Osteocyte (in vitro differentiated cells): ENCODE measurements around the gene KLHDC4. TPM values are rescaled to one million over a fixed set of nuclear protein-coding genes. Genes with fewer than 3 reads are reported as not detected.

ENCODE experiments used
- DNase-seq: peaks from one replicate; pipeline ENCODE4 v3.0.0; 2021; ENCODE audit warnings: mixed read lengths; ENCODE audit not compliant: unreplicated experiment; ENCODE audit errors: extremely low spot score
- H3K27ac Mint-ChIP-seq: one replicate; pipeline ENCODE4 v1.8.0; 2021; ENCODE audit warnings: mild to moderate bottlenecking, mixed read lengths; ENCODE audit not compliant: unreplicated experiment
- H3K27me3 Mint-ChIP-seq: one replicate; pipeline ENCODE4 v1.8.0; 2021; ENCODE audit warnings: mixed read lengths; ENCODE audit not compliant: unreplicated experiment
- H3K36me3 Mint-ChIP-seq: one replicate; pipeline ENCODE4 v1.8.0; 2021; ENCODE audit warnings: mixed read lengths; ENCODE audit not compliant: unreplicated experiment
- H3K4me1 Mint-ChIP-seq: one replicate; pipeline ENCODE4 v1.8.0; 2021; ENCODE audit warnings: mixed read lengths; ENCODE audit not compliant: unreplicated experiment
- H3K4me3 Mint-ChIP-seq: one replicate; pipeline ENCODE4 v1.8.0; 2021; ENCODE audit warnings: mild to moderate bottlenecking, moderate library complexity, mixed read lengths; ENCODE audit not compliant: unreplicated experiment
- H3K9me3 Mint-ChIP-seq: one replicate; pipeline ENCODE4 v1.8.0; 2021; ENCODE audit warnings: mixed read lengths; ENCODE audit not compliant: unreplicated experiment
- total RNA-seq: library from RNA; stranded (reverse); gene quantifications from 2 replicates; pipeline ENCODE4 v1.2.1, GENCODE V29; 2021
- TF ChIP-seq, protein P1 (sequence below): fragments of 200-600 bp; sonication (generic); IDR thresholded peaks from 2 replicates; pipeline ENCODE4 v1.5.0; 2021; ENCODE audit warnings: antibody characterized with exemption, mild to moderate bottlenecking, moderate library complexity

Gene KLHDC4
- total RNA-seq, 1 donor from 2014 or later, result 31.0 TPM

DNA sequence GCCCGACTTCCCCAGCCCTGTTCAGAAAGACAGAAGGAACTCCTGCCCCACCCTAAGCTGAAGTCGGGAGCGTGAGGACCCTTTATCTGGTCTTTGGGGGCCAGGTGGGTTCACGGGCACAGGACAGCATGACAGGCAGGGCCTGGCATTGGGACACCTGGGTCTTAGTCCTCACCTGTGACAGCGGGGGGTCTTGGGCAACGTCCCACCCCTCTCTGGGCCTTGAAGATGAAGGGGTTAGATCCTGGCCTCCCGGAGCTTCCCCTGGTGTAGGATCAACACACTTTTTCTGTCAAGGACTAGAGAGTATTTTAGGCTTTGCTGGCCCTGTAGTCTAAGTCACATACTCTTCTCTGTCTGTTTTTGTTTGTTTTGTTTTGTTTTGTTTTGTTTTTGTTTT lies 98.3 kb downstream of the KLHDC4 start:
- TF ChIP-seq, protein P1, sequence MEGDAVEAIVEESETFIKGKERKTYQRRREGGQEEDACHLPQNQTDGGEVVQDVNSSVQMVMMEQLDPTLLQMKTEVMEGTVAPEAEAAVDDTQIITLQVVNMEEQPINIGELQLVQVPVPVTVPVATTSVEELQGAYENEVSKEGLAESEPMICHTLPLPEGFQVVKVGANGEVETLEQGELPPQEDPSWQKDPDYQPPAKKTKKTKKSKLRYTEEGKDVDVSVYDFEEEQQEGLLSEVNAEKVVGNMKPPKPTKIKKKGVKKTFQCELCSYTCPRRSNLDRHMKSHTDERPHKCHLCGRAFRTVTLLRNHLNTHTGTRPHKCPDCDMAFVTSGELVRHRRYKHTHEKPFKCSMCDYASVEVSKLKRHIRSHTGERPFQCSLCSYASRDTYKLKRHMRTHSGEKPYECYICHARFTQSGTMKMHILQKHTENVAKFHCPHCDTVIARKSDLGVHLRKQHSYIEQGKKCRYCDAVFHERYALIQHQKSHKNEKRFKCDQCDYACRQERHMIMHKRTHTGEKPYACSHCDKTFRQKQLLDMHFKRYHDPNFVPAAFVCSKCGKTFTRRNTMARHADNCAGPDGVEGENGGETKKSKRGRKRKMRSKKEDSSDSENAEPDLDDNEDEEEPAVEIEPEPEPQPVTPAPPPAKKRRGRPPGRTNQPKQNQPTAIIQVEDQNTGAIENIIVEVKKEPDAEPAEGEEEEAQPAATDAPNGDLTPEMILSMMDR, result no peak
- DNase-seq, result no peak
- no peak overlapping the region for H3K4me3 Mint-ChIP-seq
- peaks cover 24% of the 10 kb centered on the region for H3K27me3 Mint-ChIP-seq
- H3K9me3 Mint-ChIP-seq, result no peaks in the 10 kb centered on the region
- H3K27ac Mint-ChIP-seq, result no peak overlapping the region
- H3K36me3 Mint-ChIP-seq, result no peaks in the 10 kb centered on the region
- no peaks in the 10 kb centered on the region for H3K4me1 Mint-ChIP-seq

DNA sequence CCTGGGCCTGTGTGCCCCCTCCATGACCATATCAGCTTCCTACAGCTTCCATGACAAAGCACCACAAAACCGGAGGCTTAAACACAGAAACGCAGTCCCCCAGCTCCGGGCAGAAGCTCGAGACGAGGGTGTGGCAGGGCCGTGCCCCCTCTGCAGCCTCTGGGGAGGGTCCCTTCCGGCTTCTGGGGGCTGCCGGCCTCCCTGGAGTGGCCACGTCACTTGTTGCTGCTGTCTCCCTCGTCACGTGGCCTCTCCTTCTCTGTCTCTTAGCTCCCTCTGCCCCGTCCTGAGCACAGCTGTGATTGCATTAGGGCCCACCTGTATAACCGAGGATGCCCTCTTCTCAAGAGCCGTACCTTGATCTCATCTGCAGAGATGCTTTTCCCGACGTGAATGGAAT lies 98.9 kb downstream of the KLHDC4 start:
- Mint-ChIP-seq H3K9me3 (no peaks in the 10 kb centered on the region), H3K4me1 (no peaks in the 10 kb centered on the region)

DNA sequence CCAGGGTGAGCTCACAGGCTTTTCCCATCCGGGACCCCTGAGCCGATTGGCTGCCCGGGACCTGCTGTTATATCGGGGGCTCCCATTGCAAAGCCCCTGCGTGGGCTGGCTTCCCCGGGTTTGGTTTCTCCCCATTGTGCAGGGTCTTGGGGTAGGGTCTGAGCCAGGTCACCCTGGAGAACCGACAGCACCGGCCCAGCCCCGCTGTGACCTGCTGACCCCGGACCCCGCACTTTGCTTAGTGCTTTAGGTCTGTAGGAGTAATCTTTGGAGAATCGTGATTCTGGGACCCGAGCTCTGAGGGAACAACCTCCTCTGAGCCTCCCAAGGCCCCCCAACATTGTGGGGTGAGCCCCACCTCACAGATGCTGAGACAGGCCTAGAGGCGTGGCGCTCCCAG lies 100.6 kb downstream of the KLHDC4 start:
- H3K4me3 Mint-ChIP-seq, result no peak overlapping the region
- no peaks in the 10 kb centered on the region for H3K9me3 Mint-ChIP-seq
- no peak for DNase-seq
- TF ChIP-seq, protein P1, result no peak
- peaks cover 24% of the 10 kb centered on the region for H3K27me3 Mint-ChIP-seq
- no peaks in the 10 kb centered on the region for H3K4me1 Mint-ChIP-seq
- no peak overlapping the region for H3K27ac Mint-ChIP-seq
- no peaks in the 10 kb centered on the region for H3K36me3 Mint-ChIP-seq

More for the DNA sequence above, 98.9 kb downstream of the KLHDC4 start:
- DNase-seq, result no peak
- Mint-ChIP-seq H3K4me3 (no peak overlapping the region), H3K27ac (no peak overlapping the region), H3K27me3 (peaks cover 24% of the 10 kb centered on the region), H3K36me3 (no peaks in the 10 kb centered on the region)
- TF ChIP-seq, protein P1, result no peak

DNA sequence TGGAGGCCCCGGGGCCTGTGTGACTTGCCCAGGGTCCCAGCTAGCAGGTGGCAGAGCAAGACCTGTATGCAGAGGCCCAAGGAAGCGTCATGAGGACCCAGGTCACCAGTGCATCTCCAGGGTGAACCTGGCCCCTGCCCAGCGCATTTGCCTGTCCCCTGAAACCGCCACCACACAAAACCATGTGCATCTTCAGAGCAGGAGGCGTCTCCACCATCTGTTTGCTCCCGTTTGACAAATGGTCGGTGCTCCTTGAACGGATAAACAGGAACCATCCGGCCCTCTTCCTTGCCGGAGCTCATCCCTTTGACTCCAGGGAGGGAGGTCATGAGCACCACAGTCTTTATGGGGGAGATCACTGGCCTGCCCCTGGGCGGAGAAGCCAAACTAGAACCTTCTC lies 101.0 kb downstream of the KLHDC4 start:
- DNase-seq, result no peak
- H3K36me3 Mint-ChIP-seq, result no peaks in the 10 kb centered on the region
- TF ChIP-seq, protein P1, result no peak
- peaks cover 24% of the 10 kb centered on the region for H3K27me3 Mint-ChIP-seq
- H3K4me1 Mint-ChIP-seq, result no peaks in the 10 kb centered on the region
- H3K27ac Mint-ChIP-seq, result no peak overlapping the region
- H3K4me3 Mint-ChIP-seq, result no peak overlapping the region
- no peaks in the 10 kb centered on the region for H3K9me3 Mint-ChIP-seq

DNA sequence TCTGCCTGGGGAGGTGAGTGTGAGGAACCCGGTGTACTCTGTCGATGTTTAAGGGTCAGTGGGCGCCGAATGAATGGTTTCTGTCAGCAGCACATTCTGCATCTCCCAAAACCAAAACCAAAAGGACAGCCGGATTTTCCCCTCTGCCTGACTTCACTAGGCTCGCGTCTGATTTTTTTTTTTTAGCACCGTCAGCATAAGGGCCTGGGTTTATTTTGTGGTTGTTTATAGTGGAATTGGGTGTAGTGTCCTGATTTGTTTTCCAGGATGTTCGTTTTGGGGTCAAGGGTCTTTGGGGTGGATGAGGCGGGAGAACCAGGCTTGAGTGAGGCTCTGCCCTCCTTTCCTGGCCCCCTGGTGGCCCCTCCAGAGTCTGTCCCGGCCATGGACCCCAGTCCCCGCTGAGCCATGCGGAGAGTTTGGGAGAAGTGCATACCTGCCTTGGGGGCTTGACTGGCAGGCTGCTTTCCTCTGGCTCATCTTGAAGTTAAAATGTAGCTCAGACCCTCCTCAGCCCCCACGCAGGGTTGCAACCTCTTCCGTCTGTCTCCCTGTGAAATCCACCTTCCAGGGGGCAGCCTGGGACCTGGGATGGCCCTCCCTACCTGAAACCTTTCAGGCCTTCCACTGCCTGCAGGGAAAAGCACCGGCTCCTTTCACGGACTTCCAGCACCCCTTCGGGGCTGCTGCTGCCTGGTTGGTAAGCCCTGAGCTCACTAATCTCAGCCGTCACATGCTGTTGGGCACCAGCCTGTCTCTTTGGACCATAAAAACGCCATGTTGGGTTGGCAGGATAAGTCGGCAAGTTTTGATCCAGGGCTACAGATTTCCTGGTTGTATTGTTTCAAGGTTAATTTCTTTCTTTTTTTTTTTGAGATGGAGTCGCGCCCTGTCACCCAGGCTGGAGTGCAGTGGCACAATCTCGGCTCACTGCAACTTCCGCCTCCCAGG lies 103.3 kb downstream of the KLHDC4 start:
- no peaks in the 10 kb centered on the region for H3K36me3 Mint-ChIP-seq

More for the DNA sequence above, 103.3 kb downstream of the KLHDC4 start:
- H3K4me3 Mint-ChIP-seq, result no peak overlapping the region
- no peak overlapping the region for H3K27ac Mint-ChIP-seq
- peaks cover 12% of the 10 kb centered on the region for H3K27me3 Mint-ChIP-seq
- H3K4me1 Mint-ChIP-seq, result no peaks in the 10 kb centered on the region
- no peaks in the 10 kb centered on the region for H3K9me3 Mint-ChIP-seq
- DNase-seq, result no peak
- TF ChIP-seq, protein P1, result no peak
